Stimulated activated CD8-positive, alpha-beta memory T cell treated with anti-CD3 and anti-CD28 coated beads, Interleukin-7, amount 100 ng/mL, for 4 hours (primary cell): ENCODE results near the gene PDE4A.
"Not testable (repeated sequence)": the region's sequence is repeated elsewhere in the genome, so short reads cannot be mapped to it uniquely, and the experiment has no call there.

Experiments
- DNase-seq, 2 donors: peaks; one replicate each; pipeline ENCODE4 v3.0.0-alpha.2; 2020; ENCODE audit warnings: low read depth in 2 of 2

Gene PDE4A

DNA sequence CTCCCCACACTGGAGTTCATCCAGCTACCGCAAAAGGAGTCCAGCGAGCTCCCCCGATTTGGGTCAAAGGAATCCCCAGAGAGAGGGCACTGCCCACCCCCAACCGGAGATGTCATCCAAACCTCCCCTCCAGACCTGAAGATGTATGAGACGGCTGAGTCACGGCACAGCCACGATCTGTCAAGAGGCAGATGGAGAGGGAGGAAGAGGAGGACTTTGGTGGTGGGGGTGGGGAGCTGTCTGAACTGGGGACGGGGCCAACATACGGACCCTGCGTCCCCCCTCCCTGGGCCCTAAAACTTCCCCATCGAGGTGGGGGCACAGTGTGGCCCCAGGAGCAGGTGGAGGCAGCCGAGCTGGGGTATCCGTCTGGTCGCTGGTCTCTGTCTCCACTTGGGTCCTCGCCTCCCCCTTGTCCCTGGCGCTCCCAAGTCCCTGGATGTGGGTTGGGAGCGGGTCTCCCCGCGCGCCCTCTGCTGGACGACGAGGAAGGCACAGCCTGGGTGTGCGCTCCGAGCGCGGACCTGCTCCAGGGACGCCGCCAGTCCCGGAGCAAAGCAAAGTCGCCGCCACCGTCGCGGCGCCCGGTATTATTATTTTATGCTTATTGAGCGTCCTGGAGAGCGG, 3.8 kb downstream of the PDE4A start:
- DNase-seq: peak in 1 of 2 donors; percentile 47

DNA sequence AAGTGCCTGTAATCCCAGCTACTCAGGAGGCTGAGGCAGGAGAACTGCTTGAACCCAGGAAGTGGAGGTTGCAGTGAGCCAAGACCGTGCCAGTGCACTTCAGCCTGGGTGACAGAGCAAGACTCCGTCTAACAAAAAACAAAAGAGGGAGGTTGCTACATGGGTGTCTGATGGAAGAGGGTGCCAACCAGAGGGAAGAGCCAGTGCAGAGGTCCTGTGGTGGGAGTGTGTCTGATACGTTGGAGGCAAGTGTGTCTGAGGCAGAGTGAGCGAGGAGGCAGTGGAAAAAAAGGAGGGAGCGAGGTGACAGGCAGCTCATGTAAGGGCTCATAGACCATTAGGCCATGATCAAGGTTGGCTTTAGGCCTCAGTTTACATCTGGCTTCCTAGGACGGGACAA, 6.8 kb downstream of the PDE4A start:
- DNase-seq: no peak

DNA sequence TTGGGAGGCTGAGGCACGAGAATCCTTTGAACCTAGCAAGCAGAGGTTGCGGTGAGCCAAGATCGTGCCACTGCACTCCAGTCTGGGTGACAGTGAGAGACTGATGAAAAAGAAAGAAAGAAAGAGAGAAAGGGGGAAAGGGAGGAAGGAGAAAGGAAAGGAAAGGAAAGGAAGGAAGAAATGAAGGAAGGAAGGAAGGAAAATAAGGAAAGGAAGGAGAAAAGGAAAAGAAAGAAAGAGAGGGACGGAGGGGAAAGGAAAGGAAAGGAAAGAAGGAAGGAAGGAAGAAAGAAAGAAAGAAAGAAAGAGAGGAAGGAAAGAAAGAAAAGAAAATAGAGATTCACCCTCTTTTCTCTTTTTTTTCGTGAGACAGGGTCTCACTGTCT, 8.7 kb downstream of the PDE4A start:
- DNase-seq: no peak

DNA sequence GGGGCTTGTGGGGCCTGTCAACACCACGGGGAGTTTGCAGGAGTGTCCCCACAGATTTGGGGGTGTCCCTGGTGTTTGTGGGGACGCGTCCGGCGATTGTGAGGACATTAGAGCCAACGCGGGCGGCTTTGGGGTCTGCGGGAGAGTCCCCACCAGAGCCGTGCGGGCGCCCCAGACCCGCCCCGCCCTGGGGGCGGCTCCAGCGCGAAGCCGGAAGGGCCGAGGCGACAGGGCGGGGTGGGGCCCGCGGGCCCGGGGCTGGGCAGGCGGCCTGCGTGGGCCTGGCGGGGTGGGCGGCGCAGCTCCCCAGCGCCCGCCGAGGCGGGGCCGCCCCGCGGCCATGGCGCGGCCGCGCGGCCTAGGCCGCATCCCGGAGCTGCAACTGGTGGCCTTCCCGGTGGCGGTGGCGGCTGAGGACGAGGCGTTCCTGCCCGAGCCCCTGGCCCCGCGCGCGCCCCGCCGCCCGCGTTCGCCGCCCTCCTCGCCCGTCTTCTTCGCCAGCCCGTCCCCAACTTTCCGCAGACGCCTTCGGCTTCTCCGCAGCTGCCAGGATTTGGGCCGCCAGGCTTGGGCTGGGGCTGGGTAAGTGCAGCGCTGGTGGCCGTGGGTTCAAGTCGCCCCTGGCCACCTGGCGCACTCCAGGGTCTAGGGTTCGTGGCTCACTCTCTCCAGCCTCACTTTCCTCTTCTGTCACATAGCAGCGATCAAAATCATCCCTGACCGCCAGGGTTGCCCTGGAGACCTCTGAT, 10.3 kb downstream of the PDE4A start:
- DNase-seq: no peak

DNA sequence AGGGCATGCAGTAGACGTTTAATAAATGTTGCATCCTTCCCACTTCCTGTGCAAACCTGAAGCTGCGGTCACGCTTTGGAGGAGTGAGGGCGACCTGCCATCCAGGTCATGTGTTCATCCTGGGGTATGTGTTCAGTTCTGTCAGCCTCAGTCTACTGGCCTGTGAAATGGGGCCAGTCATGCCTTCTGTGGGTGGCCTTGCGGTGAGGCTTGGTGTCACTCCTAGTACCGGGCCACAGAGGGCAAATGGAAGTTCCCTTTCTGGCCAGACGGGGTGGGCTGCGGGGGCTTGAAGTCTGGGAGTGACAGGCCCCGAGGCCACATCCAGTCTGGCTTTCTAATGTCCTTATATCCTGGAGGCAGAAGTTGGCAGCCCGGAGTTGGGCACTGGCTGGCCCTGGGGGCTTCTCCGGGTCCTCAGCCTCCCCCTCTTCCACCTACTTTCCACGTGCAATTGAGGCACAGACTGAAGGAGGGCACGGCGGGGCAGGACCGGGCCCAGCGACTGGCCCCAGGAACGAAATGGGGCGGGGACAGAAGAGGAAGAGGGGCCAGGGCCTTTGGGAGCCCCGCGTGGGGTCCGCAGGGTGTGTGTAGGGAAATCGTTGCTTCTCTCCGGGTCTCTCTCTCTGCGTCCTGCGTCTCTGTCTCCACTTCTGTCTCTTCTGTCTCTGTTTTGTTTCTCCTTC, 11.1 kb downstream of the PDE4A start:
- peak in 1 of 2 donors; percentile 45 for DNase-seq

DNA sequence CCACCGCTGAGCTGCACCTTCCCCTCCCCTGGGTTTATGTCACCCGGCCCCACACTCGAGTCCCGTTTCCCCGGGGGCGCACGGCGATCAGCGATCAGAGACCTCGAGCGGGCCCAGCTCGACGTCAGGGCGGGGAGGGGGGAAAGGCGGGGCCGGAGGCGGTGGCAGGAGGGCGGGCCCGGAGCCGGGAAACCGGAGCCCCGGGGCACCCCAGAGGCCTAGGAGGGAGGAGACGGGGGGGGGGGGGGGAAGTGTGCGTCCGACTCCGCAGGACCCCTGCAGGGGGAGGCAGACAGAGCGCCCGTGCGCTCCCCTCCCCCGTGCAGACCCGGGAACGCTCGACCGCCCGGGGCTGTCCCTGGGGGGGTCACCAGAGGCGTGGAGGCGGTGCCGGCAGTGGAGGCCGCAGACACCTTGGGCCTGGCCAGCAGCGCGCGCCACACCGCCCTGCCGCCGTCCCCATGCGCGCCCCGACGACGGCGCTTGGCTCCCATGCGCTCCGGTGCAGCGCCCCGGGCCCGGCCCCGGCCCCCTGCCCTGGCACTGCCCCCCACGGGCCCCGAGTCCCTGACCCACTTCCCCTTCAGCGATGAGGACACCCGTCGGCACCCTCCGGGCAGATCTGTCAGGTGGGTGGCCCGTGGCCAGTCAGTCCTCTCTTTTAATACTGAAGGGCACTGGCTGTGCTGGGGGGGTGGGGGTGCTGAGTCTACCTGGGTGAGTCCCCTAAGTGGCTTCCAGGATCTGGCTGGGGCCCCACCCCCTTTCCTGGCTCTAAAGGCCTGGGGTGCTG, 11.8 kb downstream of the PDE4A start:
- peak in 1 of 2 donors; percentile 61 for DNase-seq

DNA sequence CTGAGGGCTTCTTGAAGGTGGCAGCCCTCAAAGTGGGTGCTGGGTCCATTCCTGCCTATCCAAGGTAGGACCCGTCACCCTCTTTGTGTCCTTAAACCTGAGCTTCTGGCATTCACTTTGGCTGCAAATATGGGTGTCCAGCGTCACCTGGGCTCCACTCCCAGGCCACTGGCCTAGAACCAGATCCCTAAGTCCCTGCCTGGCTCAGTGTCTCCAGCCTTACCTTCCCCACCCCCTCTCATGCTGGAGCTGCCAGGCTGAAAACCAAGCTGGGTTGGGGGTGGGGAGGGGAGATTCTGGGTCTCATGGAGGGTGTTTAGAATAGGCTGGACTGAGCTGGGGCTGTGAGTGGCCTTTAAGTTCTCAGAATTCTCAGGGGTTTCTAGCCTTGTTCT, 12.4 kb downstream of the PDE4A start:
- DNase-seq: no peak

DNA sequence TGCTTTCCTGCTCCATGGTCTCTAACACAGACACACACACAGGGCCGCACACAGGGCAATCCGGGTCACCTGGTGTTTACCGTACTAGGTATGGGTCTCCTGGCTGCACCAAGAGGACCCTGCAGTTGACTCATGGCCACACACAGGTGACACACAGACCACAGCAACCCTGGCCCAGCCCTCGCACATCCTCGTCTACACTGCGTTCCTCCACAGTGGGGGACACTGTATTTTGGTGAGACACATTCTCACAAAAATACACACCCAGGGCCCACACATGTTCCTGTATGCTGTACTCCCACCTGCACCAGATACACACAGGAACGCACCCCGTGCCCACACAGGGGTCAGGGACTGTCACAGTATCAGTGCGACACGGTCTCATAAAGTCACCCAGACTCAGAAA, 12.8 kb downstream of the PDE4A start:
- no peak for DNase-seq

DNA sequence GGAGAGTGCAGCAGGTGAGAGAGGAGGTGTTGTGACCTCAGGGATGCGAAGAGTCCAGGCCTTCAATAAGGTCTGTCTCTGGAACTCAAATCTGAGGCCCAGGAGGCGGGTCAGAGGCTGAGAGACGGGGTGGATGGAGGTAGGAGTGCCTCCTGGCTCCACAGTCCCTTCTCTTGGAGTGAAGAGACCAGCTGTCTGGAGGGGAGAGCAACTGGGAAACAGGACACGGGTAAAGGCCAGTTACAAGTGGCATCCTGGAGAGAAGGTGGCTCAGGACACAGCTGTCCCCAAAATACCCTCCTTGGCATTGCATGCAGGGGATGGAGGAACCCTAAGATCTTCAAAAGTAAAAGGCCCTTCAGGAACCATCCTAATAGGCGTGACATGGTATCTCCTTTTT, 19.2 kb downstream of the PDE4A start:
- no peak for DNase-seq

DNA sequence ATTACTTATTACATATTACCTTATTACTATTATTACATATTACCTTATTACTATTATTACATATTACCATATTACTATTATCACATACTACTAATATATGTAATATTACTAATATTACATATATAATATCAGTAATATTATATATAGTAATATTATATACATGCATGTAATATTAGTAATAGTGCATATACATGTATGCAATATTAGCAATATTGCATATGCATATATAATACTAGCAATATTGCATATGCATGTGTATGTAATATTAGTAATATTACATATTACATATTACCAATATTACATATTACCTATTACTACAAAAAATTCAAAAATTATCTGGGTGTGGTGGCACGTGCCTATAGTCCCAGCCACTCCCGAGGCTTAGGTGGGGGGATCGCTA, 22.4 kb downstream of the PDE4A start:
- DNase-seq: no peak

DNA sequence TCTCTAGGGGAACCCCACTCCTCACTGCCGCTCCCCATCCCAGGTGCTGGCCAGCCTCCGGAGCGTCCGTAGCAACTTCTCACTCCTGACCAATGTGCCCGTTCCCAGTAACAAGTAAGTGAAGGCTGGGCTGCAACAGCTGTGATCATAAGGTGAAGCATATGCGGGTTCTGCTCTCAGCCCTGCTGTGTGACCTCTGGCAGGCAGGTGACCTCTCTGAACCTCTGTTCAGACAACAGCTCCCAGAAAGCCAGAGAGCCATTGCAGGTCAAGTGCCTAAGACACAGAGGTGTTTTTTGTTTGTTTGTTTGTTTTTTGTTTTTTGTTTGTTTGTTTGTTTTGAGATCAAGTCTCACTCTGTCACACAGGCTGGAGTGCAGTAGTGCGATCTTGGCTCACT, 28.7 kb downstream of the PDE4A start:
- no peak for DNase-seq

DNA sequence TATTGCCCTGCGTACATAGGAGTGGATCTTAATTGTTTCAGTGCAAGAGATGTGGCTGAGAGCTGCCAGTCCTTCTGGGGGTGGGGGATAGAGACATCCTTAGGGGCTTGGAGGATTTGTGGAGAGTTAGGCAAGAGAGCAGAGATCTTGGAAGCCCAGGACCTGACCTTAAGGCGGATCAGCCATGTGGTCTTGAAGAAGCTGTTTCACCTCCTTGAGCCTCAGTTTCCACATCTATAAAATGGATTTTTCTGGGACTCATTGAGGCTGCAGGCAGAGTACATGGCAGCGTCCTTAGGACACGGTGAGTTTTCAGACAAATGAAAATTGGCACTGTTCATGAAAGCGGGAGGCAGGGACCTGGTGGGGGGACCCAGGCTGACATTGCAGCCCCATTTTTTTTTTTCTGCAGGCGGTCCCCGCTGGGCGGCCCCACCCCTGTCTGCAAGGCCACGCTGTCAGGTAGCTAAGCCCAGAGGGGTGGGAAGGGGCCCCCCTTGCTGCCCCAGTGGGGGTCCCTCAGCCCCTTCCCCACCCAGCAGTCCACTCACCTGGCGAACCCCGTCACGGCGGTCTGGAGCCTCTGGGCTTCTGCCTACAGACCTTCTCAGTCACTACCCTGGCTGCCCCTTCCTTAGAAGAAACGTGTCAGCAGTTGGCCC, 30.0 kb downstream of the PDE4A start:
- no peak for DNase-seq

DNA sequence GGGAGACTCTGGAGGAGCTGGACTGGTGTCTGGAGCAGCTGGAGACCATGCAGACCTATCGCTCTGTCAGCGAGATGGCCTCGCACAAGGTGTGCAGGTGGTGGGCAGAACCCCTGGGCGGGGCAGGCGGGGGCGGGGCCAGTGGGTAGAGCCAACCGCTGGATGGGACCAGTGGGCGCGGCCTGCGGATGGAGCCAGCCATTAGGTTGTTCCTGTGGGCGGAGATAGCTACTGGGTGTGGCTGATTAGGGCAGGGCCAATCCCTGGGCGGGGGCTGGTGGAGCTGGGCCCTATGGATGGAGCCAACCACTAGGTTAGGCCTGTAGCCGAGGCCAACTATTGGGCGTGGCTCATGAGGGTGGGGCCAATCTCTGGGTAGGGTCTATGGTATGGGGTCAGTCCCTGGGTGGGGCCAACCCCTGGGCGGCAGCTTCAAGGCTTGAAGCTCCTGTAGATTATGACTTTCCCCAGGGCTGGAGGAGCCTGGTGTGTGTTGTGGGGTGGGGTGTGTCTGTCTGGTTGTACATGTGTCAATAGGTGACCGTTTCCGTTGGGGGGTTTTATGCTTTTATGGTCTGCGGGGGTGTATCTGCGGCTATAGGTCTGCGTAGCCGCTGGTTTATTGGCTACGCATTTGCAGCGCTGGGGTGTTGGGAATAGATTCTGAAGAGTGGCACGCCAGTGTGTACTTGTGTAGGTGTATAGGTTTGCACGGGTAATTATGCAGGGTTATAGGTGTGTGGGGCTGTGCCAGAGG, 30.7 kb downstream of the PDE4A start:
- DNase-seq: no peak

DNA sequence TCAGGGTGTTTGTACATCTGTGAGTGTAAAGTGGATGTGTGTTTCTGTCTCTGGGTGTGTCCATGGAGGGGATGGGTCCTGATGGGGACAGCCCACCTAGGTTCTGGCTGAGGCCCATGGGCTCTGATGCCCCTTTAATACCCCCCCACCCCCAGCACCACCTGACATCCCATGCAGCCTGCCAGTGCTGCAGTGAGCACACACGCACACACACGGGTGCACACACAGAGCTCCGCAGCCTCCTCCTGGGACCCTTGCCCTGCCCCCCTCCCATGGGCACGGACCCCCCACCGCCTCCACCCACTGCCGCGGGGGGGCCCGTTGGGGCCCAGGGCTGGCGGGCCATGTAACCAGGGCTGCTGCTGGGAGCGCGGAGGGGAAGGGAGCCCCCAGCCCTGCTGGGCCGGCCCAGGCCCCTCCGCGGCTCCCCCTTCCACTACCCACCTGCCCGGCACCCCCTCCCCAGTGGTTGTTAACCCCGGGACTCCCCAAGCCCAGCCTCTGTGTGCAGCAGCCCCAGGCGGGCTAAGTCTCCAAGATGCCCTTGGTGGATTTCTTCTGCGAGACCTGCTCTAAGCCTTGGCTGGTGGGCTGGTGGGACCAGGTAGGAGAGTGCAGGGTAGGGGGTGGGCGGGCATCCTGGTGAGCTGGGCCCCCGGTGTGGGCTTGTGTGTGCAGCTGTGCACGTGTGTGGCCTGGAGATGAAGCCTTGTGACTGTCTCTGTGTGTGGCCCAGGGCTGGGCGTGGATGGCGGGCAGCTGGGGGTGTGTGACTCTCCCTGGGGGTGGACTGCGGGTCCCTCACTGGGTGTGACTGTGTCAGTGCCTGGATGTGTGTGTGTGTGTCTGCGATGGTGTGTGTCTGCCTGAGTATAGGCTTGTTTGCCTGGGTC, 32.6 kb downstream of the PDE4A start:
- no peak for DNase-seq

DNA sequence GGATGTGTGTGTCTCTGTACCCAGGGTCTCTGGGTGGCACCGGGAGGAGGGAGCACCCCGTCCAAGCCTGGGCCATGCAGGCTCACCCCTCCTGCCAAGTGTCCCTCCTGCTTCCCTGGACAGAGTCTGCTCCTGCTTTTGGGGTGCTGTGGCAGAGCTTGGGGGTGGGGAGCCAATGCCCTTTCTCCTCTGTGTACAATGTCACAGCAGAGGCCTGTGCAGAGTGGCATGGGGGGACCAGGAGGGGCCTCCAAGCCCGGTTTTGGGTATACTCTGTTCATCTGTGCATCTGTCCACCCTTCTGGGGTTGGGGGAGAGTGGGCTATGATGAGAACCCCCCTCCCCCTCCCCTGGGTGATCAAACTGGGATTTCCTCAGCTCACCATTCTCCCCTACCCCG, 33.5 kb downstream of the PDE4A start:
- no peak for DNase-seq

DNA sequence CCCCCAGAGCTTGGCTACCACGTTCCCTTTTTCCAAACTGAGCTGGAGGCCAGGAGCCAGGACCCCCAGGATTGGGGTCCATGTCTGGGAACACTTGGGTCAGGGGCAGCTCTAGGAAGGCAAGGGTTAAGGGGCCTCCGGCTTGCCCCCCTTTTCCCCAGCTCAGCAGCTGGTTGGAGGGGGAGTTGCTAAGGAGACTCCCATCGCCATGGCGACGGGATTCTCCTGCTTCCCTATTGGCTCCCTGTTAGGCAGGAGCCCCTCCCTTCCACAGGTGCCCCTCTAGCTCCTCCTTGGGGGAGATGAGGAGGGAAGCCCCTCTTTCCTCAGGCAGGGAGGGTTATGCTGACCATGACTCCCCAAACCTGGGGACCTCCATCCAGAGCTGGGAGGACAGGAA, 33.9 kb downstream of the PDE4A start:
- no peak for DNase-seq

DNA sequence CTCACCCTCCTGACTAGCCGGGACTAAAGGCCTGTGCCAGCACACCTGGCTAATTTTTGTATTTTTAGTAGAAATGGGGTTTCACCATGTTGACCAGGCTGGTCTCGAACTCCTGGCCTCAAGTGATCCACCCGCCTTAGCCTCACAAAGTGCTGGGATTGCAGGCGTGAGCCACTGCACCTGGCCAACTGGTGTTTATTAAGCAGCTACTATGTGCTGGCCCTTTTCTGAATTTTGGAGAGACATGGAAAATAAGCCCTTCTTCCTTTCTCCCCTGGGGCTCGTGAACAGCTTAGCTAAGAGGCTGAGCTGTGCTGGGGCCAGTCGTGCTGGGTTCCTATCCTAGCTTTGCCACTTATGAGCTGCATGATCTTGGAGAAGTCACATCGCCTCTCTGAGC, 38.4 kb downstream of the PDE4A start:
- not testable (repeated sequence) for DNase-seq

DNA sequence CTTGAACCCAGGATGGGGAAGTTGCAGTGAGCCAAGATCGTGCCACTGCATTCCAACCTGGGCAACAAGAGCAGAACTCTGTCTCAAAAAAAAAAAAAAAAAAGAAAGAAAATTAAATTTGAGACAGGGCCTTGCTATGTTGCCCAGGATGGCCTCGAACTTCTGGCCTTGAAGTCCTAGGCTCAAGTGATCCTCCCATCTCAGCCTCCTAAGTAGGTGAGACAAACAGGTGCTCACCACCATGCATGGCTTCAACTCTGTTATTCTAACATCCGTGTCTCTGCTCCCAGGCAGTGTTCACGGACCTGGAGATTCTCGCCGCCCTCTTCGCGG, 40.3 kb downstream of the PDE4A start:
- no peak for DNase-seq

DNA sequence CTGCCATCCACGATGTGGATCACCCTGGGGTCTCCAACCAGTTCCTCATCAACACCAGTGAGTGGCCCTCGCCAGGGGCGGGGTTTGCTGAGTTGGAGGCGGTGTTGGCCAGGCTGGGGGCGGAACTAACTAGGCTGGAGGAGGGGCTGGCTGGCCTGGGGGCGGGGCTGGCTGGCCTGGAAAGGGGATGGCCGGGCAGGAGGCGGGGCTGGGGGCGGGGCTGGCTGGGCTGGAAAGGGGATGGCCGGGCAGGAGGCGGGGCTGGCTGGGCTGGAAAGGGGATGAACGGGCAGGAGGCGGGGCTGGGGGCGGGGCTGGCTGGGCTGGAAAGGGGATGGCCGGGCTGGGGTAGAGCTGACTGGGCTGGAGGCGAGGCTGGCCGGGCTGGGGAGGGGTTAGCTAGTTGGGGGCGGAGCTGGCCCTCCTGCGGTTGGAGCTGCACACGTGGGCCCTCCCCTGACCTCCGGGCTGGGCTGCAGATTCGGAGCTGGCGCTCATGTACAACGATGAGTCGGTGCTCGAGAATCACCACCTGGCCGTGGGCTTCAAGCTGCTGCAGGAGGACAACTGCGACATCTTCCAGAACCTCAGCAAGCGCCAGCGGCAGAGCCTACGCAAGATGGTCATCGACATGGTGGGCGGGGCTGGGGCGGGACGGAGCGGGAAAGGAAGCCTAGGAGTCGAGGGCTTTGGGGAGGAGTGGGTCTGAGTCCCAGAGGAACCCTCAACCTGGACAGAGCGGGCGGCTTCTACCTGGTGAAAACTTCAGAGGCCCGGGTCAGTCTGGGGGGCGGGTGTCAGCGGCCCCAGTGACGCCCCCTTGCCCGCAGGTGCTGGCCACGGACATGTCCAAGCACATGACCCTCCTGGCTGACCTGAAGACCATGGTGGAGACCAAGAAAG, 41.0 kb downstream of the PDE4A start:
- peak; percentile 67 to 75 for DNase-seq
